Mucosa of descending colon (tissue), 3 donors: Measurements from ENCODE around the gene RHOH. TPM values are rescaled to one million over a fixed set of nuclear protein-coding genes. Genes with fewer than 3 reads are reported as not detected.
A peak's percentile ranks its signal among the peaks of the same experiment; 100 is the strongest.

ENCODE experiments used
- ATAC-seq: fragments of 200-7000 bp; cut with Tn5 transposase; one replicate; pipeline ENCODE4 v1.9.1; 2020; ENCODE audit warnings: mild to moderate bottlenecking, moderate library complexity
- DNase-seq, 3 donors: peaks; one replicate each; pipeline ENCODE4 v3.0.0-alpha.2; 2020
- H3K36me3 ChIP-seq: fragments of 200-600 bp; one replicate; pipeline ENCODE4 v1.8.0; 2021; ENCODE audit warnings: low read depth, mild to moderate bottlenecking
- H3K4me1 ChIP-seq: fragments of 200-600 bp; one replicate; pipeline ENCODE4 v1.8.0; 2021; ENCODE audit warnings: low read depth, mild to moderate bottlenecking
- H3K4me3 ChIP-seq: fragments of 200-600 bp; one replicate; pipeline ENCODE4 v1.8.0; 2021; ENCODE audit warnings: mild to moderate bottlenecking
- H3K9me3 ChIP-seq: fragments of 200-600 bp; one replicate; pipeline ENCODE4 v1.8.0; 2021; ENCODE audit warnings: mild to moderate bottlenecking
- CTCF ChIP-seq: fragments of 200-600 bp; IDR thresholded peaks from one replicate; pipeline ENCODE4 v1.8.0; 2022; ENCODE audit warnings: antibody characterized with exemption, mild to moderate bottlenecking
- intact Hi-C, 2 donors: fragments of 100-400 bp; cut with DNase I in 1 of 2; cut with micrococcal nuclease in 1 of 2; formaldehyde crosslinking; loops; one replicate each; pipeline versions ENCODE4 v1.11.0 to v1.11.1; 2022; cut with DNase I, micrococcal nuclease
- total RNA-seq, 3 donors: library from RNA; stranded (reverse); fragmentation: NEBNext Ultra II Directional in 2 of 3; extraction: Animal tissue kit (Norgen Biotek cat#: 25700) in 2 of 3; gene quantifications; one replicate each; pipeline versions ENCODE4 v1.2.1 to v1.2.4, GENCODE V29; 2021 to 2023
- donor health status: DM: no; HTN: no; CAD: no; lungs with moderate emphysema.
- donor health status: DM: no; HTN: no; CAD: no.
- donor health status: DM: no; HTN: yes; CAD: no.

RHOH gene
- total RNA-seq, 3 donors from 2014 or later = 1.9 to 5.8 (median 2.8) TPM

GRCh38 chr4:40199179-40199670, 2.4 kb downstream of the RHOH start:
- TF ChIP-seq CTCF = no peak
- H3K9me3 ChIP-seq = no peaks in the 10 kb centered on the region
- H3K4me1 ChIP-seq = no peaks in the 10 kb centered on the region
- ATAC-seq (no peak), DNase-seq (no peak)
- no peaks in the 10 kb centered on the region for H3K36me3 ChIP-seq
- H3K4me3 ChIP-seq = no peak overlapping the region
- intact Hi-C loops = no loop called here

- ATAC-seq (peak; percentile 68), DNase-seq (peak in 2 of 3 donors; percentile 35 to 56)
- intact Hi-C loops = no loop called here
- Histone ChIP-seq H3K4me3 (no peak overlapping the region), H3K9me3 (no peaks in the 10 kb centered on the region), H3K36me3 (no peaks in the 10 kb centered on the region), H3K4me1 (peaks cover 2% of the 10 kb centered on the region)
- no peak for TF ChIP-seq CTCF
Observed at GRCh38 chr4:40199999-40200874, 3.4 kb downstream of the RHOH start.

- no peak overlapping the region for H3K4me3 ChIP-seq
- no peak for TF ChIP-seq CTCF
- DNase-seq (no peak), ATAC-seq (peak; percentile 26)
- intact Hi-C loops = no loop called here
- peaks cover 2% of the 10 kb centered on the region for H3K4me1 ChIP-seq
- no peaks in the 10 kb centered on the region for H3K36me3 ChIP-seq
- no peaks in the 10 kb centered on the region for H3K9me3 ChIP-seq
Observed at GRCh38 chr4:40200875-40201801, 4.3 kb downstream of the RHOH start.

GRCh38 chr4:40201898-40202297, 5.1 kb downstream of the RHOH start:
- no peak for TF ChIP-seq CTCF
- ATAC-seq (no peak), DNase-seq (no peak)
- H3K9me3 ChIP-seq = no peaks in the 10 kb centered on the region
- peaks cover 2% of the 10 kb centered on the region for H3K4me1 ChIP-seq
- intact Hi-C loops = no loop called here
- no peak overlapping the region for H3K4me3 ChIP-seq
- H3K36me3 ChIP-seq = no peaks in the 10 kb centered on the region

GRCh38 chr4:40202474-40202873, 5.6 kb downstream of the RHOH start:
- DNase-seq (no peak), ATAC-seq (no peak)
- H3K4me3 ChIP-seq = no peak overlapping the region
- peaks cover 2% of the 10 kb centered on the region for H3K4me1 ChIP-seq
- no peaks in the 10 kb centered on the region for H3K9me3 ChIP-seq
- intact Hi-C loops = no loop called here
- H3K36me3 ChIP-seq = no peaks in the 10 kb centered on the region
- no peak for TF ChIP-seq CTCF
